HG02678 (cell line): ENCODE results near the gene HLA-F.

ENCODE experiments used
- ATAC-seq: cut with Tn5 transposase; IDR thresholded peaks from one replicate; pipeline ENCODE4 v1.9.1; 2021; ENCODE audit warnings: mild to moderate bottlenecking, moderate library complexity; ENCODE audit not compliant: unreplicated experiment

Gene HLA-F

DNA sequence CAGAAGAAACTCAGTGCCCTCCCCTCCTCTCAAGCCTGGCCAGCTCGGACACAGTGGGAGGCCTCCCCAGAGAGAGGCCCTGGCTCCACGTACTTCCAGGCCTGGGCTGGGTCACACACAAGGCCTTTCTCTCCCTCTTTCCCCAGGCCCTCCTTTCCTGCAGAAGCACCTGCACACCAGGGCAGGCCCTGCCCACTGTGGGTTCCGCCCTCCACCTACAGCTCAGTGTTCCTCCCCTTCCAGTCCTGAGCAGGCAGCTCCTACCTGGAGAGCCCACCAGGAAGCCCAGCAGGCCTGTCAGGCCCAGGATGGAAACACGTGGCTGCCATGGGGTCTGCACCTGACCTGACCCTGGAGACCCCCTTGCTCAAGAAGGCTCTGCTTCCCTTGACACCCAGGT, 18.9 kb downstream of the HLA-F start:
- ATAC-seq, result no peak

GRCh38 chr6:29743025-29743424, 19.8 kb downstream of the HLA-F start:
- ATAC-seq, result no peak

DNA sequence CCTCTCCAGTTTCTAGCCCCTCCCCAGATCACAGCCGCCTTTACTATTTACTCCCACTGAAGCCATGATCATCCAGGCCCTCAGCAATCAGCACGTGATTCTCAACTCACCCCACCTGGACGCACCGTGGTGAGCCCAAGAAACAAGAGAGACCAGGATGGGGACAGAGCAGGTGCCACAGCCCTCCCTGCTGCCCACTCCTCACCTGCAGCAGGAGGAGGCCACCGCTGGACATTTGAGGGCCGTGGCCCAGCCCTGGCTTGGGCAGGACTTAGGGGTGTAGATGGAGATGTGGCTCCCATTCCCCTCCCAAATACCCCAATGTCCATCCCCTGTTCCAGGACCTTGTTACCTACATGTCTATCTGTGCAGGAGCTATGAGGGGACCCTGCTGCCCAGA, 20.3 kb downstream of the HLA-F start:
- ATAC-seq, result no peak

GRCh38 chr6:29744131-29744530, 20.9 kb downstream of the HLA-F start:
- no peak for ATAC-seq

DNA sequence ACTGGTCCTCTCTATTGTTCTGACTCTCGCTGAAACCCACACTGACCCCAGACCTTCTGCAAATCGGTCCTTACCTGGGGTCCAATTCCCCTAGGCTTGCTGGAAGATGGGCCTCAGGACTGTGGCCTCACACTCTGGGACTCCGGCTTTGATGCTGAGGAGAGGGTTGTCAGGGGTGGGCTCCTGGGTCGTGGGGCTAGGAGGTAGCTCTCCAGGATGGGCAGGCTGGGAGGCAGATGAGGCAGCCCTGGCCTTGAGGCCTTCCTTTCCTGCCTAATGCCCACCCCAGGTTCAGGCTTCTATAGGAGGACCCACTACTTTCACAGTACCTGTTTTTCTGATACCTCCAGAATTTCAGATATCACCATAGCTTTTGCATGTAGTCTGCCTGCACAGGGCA, 21.4 kb downstream of the HLA-F start:
- ATAC-seq, result no peak

- ATAC-seq, result no peak
These were observed 22.2 kb downstream of the HLA-F start for GRCh38 chr6:29745386-29745785.

DNA sequence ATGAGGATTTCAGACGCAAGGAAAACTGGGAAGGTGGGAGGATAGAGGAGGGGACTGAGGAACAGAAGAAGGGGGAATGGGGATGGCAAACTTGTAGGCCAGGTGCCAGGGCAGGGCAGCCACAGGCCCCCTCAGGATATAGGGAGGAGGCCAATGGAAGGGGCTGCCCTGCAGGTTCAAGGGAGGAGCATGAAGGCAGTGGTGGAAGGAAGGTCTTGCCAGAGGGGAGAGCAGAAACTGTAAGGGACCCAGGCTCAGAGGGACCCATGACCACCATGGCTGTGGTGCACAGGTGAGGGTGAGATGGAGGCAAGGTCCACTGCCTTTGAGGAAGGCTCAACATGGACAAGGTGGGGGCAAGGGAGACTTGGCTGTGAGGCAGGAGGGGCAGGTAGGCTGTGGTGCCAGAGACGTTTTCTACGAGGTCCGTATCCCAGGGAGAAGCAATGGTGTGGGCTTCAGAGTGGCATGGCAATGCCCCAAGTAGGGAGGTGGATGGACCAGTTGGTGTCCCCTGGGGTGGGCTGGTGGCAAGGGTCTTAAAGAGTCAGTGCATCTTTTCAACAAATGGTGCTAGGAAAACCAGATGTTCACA, 22.7 kb downstream of the HLA-F start:
- no peak for ATAC-seq

DNA sequence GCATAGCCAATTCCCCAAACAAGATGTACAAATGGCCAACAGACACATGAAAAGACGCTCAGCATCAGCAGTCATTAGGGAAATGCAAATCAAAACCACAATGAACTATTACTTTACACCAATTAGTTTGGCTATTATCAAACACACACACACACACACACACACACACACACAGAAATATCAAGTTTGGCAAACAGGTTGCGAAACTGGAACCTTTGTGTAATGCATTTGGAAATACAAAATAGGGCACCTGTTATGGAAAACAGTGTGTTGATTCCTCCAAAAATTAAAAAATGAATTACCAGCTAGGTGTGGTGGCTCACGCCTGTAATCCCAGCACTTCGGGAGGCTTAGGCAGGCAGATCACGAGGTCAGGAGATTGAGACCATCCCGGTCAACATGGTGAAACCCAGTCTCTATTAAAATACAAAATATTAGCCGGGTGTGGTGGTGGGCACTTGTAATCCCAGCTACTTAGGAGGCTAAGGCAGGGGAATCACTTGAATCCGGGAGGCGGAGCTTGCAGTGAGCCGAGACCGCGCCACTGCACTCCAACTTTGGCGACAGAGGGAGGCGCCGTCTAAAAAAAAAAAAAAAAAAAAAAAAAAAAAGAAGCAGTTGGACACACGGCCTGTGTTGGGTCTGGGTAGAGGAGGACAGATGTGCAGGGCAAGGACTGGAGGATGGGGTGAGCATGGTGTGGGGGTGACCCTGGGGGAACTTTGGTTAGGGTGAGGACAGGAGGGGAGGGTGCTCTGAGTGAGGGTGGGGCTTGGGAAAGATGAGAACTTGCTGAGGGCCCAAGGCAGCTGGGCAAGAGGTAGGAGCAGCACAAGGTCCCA, 23.8 kb downstream of the HLA-F start:
- ATAC-seq, result no peak

DNA sequence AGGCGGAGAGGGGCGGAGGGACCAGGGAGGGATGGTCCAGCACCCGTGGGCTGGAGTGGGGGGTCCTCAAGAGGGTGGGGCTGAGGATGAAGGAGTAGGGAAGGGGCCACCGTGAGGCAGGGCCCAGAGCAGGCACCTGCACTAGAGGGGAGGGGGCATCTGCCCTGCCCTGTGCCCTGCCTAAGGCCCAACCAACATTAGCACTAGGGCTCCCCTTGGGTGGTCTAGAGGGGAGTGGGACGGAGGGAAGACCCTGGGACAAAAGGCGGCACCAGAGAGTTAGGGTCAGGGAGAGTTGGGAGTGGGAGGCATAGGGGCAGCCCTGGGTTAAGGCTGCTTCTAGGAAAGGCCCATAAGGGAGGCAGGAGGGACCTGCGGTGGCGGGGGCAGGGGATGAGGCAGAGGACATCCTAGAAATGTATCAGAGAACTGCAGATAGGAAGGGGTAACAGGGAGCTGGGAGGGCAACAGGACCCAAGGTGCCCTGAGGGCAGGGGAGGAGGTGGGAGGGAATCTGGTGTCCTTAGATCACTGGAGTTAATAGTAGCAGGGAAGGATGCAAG, 24.5 kb downstream of the HLA-F start:
- no peak for ATAC-seq

GRCh38 chr6:29748391-29749307, 25.4 kb downstream of the HLA-F start:
- peak; percentile 79 for ATAC-seq

DNA sequence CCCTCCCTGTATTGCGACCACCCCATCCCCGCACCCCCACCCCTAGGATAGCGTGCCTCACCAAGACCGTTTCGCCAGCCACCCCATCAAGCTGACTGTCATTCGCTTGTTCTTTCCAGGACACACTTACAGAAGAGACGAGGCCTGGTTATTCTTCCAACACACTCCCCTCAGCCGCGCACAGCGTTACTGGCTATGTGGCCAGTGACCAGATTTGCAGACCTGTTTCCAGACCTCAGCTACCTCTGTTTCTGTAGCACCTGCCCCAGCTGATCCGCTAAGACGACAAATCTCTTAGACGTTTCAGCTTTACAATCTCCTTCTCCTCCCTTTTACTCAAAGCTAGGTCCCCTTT, 26.1 kb downstream of the HLA-F start:
- peak; percentile 1 for ATAC-seq

GRCh38 chr6:29749668-29750067, 26.4 kb downstream of the HLA-F start:
- no peak for ATAC-seq

GRCh38 chr6:29750709-29751108, 27.5 kb downstream of the HLA-F start:
- ATAC-seq, result no peak

DNA sequence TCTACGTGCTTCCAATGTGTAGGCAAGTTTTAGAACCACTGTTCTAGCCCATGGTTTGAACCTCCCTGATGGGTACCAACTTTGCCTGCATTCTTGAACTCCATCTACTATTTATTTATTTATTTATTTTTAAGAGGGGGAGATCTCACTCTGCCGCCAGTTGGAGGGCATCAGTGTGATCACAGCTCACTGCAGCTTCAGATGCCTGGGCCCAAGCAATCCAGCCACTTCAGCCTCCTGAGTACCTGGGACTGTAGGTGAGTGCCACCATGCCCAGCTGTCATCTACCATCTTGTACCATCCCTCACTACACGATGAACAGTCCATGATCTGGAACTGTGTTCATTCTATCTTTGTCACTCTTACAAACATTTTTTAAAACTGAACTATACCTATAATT, 28.2 kb downstream of the HLA-F start:
- no peak for ATAC-seq

GRCh38 chr6:29752451-29753308, 29.4 kb downstream of the HLA-F start:
- peak; percentile 60 for ATAC-seq

- no peak for ATAC-seq
These were observed 30.0 kb downstream of the HLA-F start for GRCh38 chr6:29753309-29753644.

- ATAC-seq, result no peak
These were observed 32.1 kb downstream of the HLA-F start for GRCh38 chr6:29755295-29755871.

GRCh38 chr6:29757282-29757681, 34.0 kb downstream of the HLA-F start:
- no peak for ATAC-seq

GRCh38 chr6:29757701-29758293, 34.6 kb downstream of the HLA-F start:
- ATAC-seq, result no peak

- ATAC-seq, result no peak
These were observed 35.5 kb downstream of the HLA-F start for GRCh38 chr6:29758761-29759160.
